BJ (cell line): ENCODE data around the gene MBOAT7. TPM values are rescaled to one million over a fixed set of nuclear protein-coding genes. Genes with fewer than 3 reads are reported as not detected.

Source experiments
- CTCF ChIA-PET: fragments of 350-600 bp; formaldehyde crosslinking; extraction: SDS; loops from one replicate; lab custom pipeline; 2021; ENCODE audit warnings: antibody characterized with exemption, inconsistent platforms; lab: Yijun Ruan, JAX
- POLR2A ChIA-PET: fragments of 300-600 bp; sonication (Branson Sonifier 250); formaldehyde crosslinking; extraction: SDS; loops from one replicate; lab custom pipeline; 2021; ENCODE audit warnings: antibody characterized with exemption; lab: Charles Lee
- DNase-seq: peaks from one replicate; pipeline ENCODE4 v3.0.0-alpha.2; 2011; ENCODE audit warnings: low read depth
- H3K27me3 ChIP-seq: 2 replicates; pipeline ENCODE4 v1.6.0; 2011; ENCODE audit warnings: low read length; ENCODE audit not compliant: control insufficient read depth, insufficient read depth
- H3K36me3 ChIP-seq: 2 replicates; pipeline ENCODE4 v1.5.1; 2011; ENCODE audit warnings: low read length; ENCODE audit not compliant: control insufficient read depth, insufficient read depth
- H3K4me3 ChIP-seq: 2 replicates; pipeline ENCODE4 v1.5.1; 2011; ENCODE audit warnings: low read depth, mild to moderate bottlenecking, control low read depth, low read length
- polyA plus RNA-seq: library from polyadenylated mRNA; depleted of rRNA; stranded (reverse); fragments of >200 nt; gene quantifications from 2 replicates; pipeline ENCODE4 v1.2.3, GENCODE V29; 2011
- TF ChIP-seq, protein P1 (sequence below): IDR thresholded peaks from 2 replicates; pipeline ENCODE4 v1.5.1; 2011; ENCODE audit warnings: low read depth, mild to moderate bottlenecking, control low read depth, inconsistent platforms, low read length, moderate library complexity; ENCODE audit not compliant: insufficient read depth

Gene MBOAT7
- polyA plus RNA-seq, 1 experiment, result 101 TPM

DNA sequence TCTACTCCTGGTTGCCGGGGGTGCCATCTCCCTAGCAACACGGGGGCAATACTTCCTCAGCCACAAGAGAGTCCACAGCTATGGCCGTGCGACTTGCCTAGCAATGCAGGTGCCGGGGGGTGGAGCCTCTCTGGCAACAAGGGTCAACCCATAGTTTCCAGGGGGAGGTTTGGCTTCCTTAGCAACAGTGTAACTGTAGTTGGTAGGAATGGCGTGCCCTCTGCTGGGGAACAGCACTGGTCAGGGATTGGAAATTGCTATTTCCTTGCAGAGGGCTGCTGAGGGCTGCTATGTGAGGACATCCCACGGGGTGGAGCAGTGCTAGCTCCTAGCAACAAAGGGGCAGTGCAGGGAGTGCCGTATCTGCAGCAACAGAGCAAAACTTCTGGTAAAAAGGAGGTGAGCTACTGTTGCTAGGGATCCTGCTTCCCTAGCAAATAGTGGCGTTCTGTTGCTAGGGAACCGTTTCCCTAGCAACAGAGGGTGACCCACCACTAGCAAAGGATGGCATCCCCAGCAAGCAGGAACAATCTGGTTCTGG lies 9.4 kb downstream of the MBOAT7 start:
- TF ChIP-seq, protein P1, sequence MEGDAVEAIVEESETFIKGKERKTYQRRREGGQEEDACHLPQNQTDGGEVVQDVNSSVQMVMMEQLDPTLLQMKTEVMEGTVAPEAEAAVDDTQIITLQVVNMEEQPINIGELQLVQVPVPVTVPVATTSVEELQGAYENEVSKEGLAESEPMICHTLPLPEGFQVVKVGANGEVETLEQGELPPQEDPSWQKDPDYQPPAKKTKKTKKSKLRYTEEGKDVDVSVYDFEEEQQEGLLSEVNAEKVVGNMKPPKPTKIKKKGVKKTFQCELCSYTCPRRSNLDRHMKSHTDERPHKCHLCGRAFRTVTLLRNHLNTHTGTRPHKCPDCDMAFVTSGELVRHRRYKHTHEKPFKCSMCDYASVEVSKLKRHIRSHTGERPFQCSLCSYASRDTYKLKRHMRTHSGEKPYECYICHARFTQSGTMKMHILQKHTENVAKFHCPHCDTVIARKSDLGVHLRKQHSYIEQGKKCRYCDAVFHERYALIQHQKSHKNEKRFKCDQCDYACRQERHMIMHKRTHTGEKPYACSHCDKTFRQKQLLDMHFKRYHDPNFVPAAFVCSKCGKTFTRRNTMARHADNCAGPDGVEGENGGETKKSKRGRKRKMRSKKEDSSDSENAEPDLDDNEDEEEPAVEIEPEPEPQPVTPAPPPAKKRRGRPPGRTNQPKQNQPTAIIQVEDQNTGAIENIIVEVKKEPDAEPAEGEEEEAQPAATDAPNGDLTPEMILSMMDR, result peak; percentile 37; the same call in 1 of the 2 replicates
- ChIA-PET POLR2A (no interaction called here), CTCF (interaction anchor here (1.1 to 1.9 kb wide), 4 partner anchors 10 to 52 kb away, joined by 3 to 10 read pairs (median 4); no protein-coding TSS in a partner anchor)
- Histone ChIP-seq H3K36me3 (peaks cover 34% of the 10 kb centered on the region), H3K27me3 (no peaks in the 10 kb centered on the region), H3K4me3 (no peak overlapping the region)
- DNase-seq, result no peak

- POLR2A ChIA-PET, result no interaction called here
- Histone ChIP-seq H3K4me3 (no peak overlapping the region), H3K36me3 (peaks cover 34% of the 10 kb centered on the region), H3K27me3 (no peaks in the 10 kb centered on the region)
- TF ChIP-seq, protein P1, result no peak
- no peak for DNase-seq
- CTCF ChIA-PET, result interaction anchor here (1.1 to 1.9 kb wide), 3 partner anchors 9 to 53 kb away, joined by 3 to 10 read pairs (median 4); no protein-coding TSS in a partner anchor
Measured at GRCh38 chr19:54179262-54179852, 10.0 kb downstream of the MBOAT7 start.

- Histone ChIP-seq H3K27me3 (no peaks in the 10 kb centered on the region), H3K36me3 (peaks cover 34% of the 10 kb centered on the region), H3K4me3 (no peak overlapping the region)
- ChIA-PET CTCF (interaction anchor here (1.9 kb wide), 1 partner anchor 54 kb away, joined by 10 read pairs; no protein-coding TSS in a partner anchor), POLR2A (no interaction called here)
- DNase-seq, result no peak
- TF ChIP-seq, protein P1, result no peak
Measured at GRCh38 chr19:54178581-54179261, 10.7 kb downstream of the MBOAT7 start.

DNA sequence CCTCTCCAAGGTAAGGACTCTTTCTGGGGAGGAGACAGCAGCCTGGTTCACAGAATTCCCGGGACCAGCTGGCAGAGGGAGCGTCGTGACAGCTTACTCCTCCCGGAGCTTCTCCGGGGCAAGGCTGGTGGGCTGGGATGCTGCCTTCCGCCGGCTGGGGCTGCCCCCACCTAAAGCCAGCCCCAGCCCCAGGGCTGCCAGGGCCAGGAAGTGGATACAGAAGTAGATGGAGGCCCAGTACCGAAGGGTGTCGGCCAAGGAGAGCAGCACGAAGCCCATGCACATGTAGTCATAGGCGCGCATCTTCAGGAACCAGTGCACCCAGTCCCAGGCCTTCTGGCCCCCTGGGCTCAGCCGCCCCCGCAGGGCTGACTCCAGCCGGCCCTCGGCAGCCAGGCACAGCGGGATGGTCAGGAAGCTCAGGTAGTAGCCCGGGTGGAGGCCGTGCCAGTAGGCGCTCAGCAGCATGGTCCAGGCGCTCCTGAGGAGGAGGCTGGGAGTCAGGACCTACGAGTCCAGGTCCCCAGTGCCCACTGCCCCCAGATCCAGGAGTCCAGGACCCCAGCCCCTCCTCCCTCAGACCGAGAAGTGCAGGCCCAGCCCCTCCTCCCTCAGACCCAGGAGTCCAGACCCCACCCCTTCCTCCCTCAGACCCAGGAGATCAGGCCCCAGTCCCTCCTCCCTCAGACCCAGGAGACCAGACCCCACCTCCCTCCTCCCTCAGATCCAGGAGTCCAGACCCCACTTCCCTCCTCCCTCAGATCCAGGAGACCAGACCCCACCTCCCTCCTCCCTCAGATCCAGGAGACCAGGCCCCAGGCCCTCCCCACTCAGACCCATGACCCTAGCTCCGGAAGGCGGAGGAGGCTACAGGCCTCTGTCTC lies 15.2 kb downstream of the MBOAT7 start:
- ChIA-PET CTCF (interaction anchor here (0.8 to 2.2 kb wide), 2 partner anchors 14 to 15 kb away, joined by 3 to 7 read pairs; partner anchors contain the start of genes LENG1 and MBOAT7), POLR2A (no interaction called here)
- TF ChIP-seq, protein P1, result no peak
- Histone ChIP-seq H3K36me3 (peaks cover 16% of the 10 kb centered on the region), H3K4me3 (no peak overlapping the region), H3K27me3 (no peaks in the 10 kb centered on the region)
- no peak for DNase-seq
